HEK293 (cell line): ENCODE measurements around the gene CEP57L1.

Experiments used
- CTCF ChIA-PET: fragments of 350-600 bp; formaldehyde crosslinking; extraction: SDS; loops from one replicate; lab custom pipeline; 2021; ENCODE audit warnings: antibody characterized with exemption; lab: Yijun Ruan, JAX
- POLR2A ChIA-PET: fragments of 300-600 bp; formaldehyde crosslinking; extraction: SDS; loops from one replicate; lab custom pipeline; 2020; ENCODE audit warnings: antibody characterized with exemption, inconsistent platforms; lab: Yijun Ruan, JAX
- H3K27ac ChIP-seq: fragments of 200-500 bp; sonication (Bioruptor generic); 2 replicates; pipeline ENCODE4 v1.5.1; 2014; ENCODE audit warnings: low read depth, low read length, control low read depth, inconsistent platforms; ENCODE audit errors: extremely low read depth
- H3K36me3 ChIP-seq, 2 experiments: fragments of 200-500 bp in 1 of 2; sonication (Bioruptor generic) in 1 of 2; 1 replicate in 1 of 2; 2 replicates in 1 of 2; pipeline ENCODE4 v1.5.1; 2014 to 2017; ENCODE audit warnings: inconsistent platforms in 2 of 2, low read length in 2 of 2; ENCODE audit not compliant: control insufficient read depth in 2 of 2, insufficient read depth in 1 of 2
- H3K4me1 ChIP-seq: fragments of 200-500 bp; sonication (Bioruptor generic); 2 replicates; pipeline ENCODE4 v1.5.1; 2014; ENCODE audit warnings: mild to moderate bottlenecking, low read length, inconsistent platforms; ENCODE audit not compliant: control insufficient read depth, insufficient read depth
- H3K4me3 ChIP-seq: 2 replicates; pipeline ENCODE4 v1.5.1; 2011; ENCODE audit warnings: low read depth, mild to moderate bottlenecking, control low read depth, low read length, moderate library complexity
- H3K9me3 ChIP-seq: fragments of 200-500 bp; sonication (Bioruptor generic); 2 replicates; pipeline ENCODE4 v1.5.1; 2014; ENCODE audit warnings: low read depth, low read length, inconsistent platforms; ENCODE audit not compliant: control insufficient read depth, insufficient read depth
- BCL11B ChIP-seq: fragments of 450-650 bp; formaldehyde crosslinking; IDR thresholded peaks from 2 replicates; pipeline ENCODE4 v1.5.1; 2016; ENCODE audit warnings: low read depth, missing biosample characterization, missing genetic modification characterization
- CTCF ChIP-seq: fragments of 450-650 bp; formaldehyde crosslinking; IDR thresholded peaks from 2 replicates; pipeline ENCODE4 v1.5.1; 2016; ENCODE audit warnings: missing biosample characterization, missing genetic modification characterization
- GLIS2 ChIP-seq: fragments of 450-650 bp; formaldehyde crosslinking; IDR thresholded peaks from 2 replicates; pipeline ENCODE4 v1.5.1; 2016; ENCODE audit warnings: missing biosample characterization, missing genetic modification characterization
- OSR2 ChIP-seq: fragments of 450-650 bp; formaldehyde crosslinking; IDR thresholded peaks from 2 replicates; pipeline ENCODE4 v1.5.1; 2016; ENCODE audit warnings: missing biosample characterization, missing genetic modification characterization
- RBAK ChIP-seq: fragments of 450-650 bp; formaldehyde crosslinking; IDR thresholded peaks from 2 replicates; pipeline ENCODE4 v1.5.1; 2016; ENCODE audit warnings: missing biosample characterization, missing genetic modification characterization
- SALL2 ChIP-seq: fragments of 450-650 bp; formaldehyde crosslinking; IDR thresholded peaks from 2 replicates; pipeline ENCODE4 v1.5.0; 2017; ENCODE audit warnings: missing biosample characterization, mild to moderate bottlenecking, missing genetic modification characterization, borderline replicate concordance
- SCRT2 ChIP-seq: fragments of 450-650 bp; formaldehyde crosslinking; IDR thresholded peaks from 2 replicates; pipeline ENCODE4 v1.5.1; 2016; ENCODE audit warnings: missing biosample characterization, missing genetic modification characterization
- WT1 ChIP-seq: fragments of 450-650 bp; formaldehyde crosslinking; IDR thresholded peaks from 2 replicates; pipeline ENCODE4 v1.5.1; 2016; ENCODE audit warnings: missing biosample characterization, missing genetic modification characterization
- ZBTB21 ChIP-seq: fragments of 450-650 bp; formaldehyde crosslinking; IDR thresholded peaks from 2 replicates; pipeline ENCODE4 v1.5.1; 2017; ENCODE audit warnings: missing biosample characterization, missing genetic modification characterization
- ZBTB8A ChIP-seq: fragments of 450-650 bp; formaldehyde crosslinking; IDR thresholded peaks from 2 replicates; pipeline ENCODE4 v1.5.1; 2016; ENCODE audit warnings: missing biosample characterization, missing genetic modification characterization
- ZFP3 ChIP-seq: fragments of 450-650 bp; formaldehyde crosslinking; IDR thresholded peaks from 2 replicates; pipeline ENCODE4 v1.5.1; 2016; ENCODE audit warnings: low read depth, missing biosample characterization, missing genetic modification characterization
- ZNF112 ChIP-seq: fragments of 450-650 bp; formaldehyde crosslinking; IDR thresholded peaks from 2 replicates; pipeline ENCODE4 v1.5.0; 2017; ENCODE audit warnings: missing biosample characterization, missing genetic modification characterization
- ZNF133 ChIP-seq: fragments of 450-650 bp; formaldehyde crosslinking; IDR thresholded peaks from 2 replicates; pipeline ENCODE4 v1.5.1; 2016; ENCODE audit warnings: missing biosample characterization, missing genetic modification characterization
- ZNF280D ChIP-seq: fragments of 450-650 bp; formaldehyde crosslinking; IDR thresholded peaks from 2 replicates; pipeline ENCODE4 v1.5.1; 2016; ENCODE audit warnings: missing biosample characterization, missing genetic modification characterization
- ZNF514 ChIP-seq: fragments of 450-650 bp; formaldehyde crosslinking; IDR thresholded peaks from 2 replicates; pipeline ENCODE4 v1.5.1; 2016; ENCODE audit warnings: missing biosample characterization, missing genetic modification characterization
- ZNF560 ChIP-seq: fragments of 450-650 bp; formaldehyde crosslinking; IDR thresholded peaks from 2 replicates; pipeline ENCODE4 v1.5.1; 2017; ENCODE audit warnings: missing biosample characterization, missing genetic modification characterization, borderline replicate concordance
- ZNF664 ChIP-seq: fragments of 450-650 bp; formaldehyde crosslinking; IDR thresholded peaks from 2 replicates; pipeline ENCODE4 v1.5.1; 2016; ENCODE audit warnings: missing biosample characterization, missing genetic modification characterization
- ZNF76 ChIP-seq: fragments of 450-650 bp; formaldehyde crosslinking; IDR thresholded peaks from 2 replicates; pipeline ENCODE4; 2016; ENCODE audit warnings: low read depth, missing biosample characterization, missing genetic modification characterization, borderline replicate concordance
- ZNF785 ChIP-seq: fragments of 450-650 bp; formaldehyde crosslinking; IDR thresholded peaks from 2 replicates; pipeline ENCODE4 v1.5.1; 2016; ENCODE audit warnings: missing biosample characterization, missing genetic modification characterization
- ZSCAN16 ChIP-seq: fragments of 450-650 bp; formaldehyde crosslinking; IDR thresholded peaks from 2 replicates; pipeline ENCODE4 v1.5.1; 2016; ENCODE audit warnings: missing biosample characterization, missing genetic modification characterization
- ZSCAN4 ChIP-seq: fragments of 450-650 bp; formaldehyde crosslinking; IDR thresholded peaks from 2 replicates; pipeline ENCODE4 v1.5.1; 2017; ENCODE audit warnings: missing biosample characterization, missing genetic modification characterization

CEP57L1 gene

GRCh38 chr6:109074133-109074415, 21.2 kb upstream of the CEP57L1 start:
- no peak overlapping the region for H3K4me3 ChIP-seq
- no peak overlapping the region for H3K27ac ChIP-seq
- H3K4me1 ChIP-seq, result peaks cover 34% of the 10 kb centered on the region
- no peaks in the 10 kb centered on the region for H3K36me3 ChIP-seq
- TF ChIP-seq ZFP3 (tag by site-specific recombination) (no peak), SCRT2 (tag by site-specific recombination) (no peak), ZNF112 (tag by site-specific recombination) (no peak), WT1 (tag by site-specific recombination) (no peak), ZBTB21 (no peak), ZNF133 (tag by site-specific recombination) (no peak), SALL2 (tag by site-specific recombination) (no peak), ZSCAN16 (no peak), ZNF664 (tag by site-specific recombination) (no peak), ZBTB8A (tag by site-specific recombination) (no peak), ZNF280D (tag by site-specific recombination) (no peak), ZNF76 (no peak), RBAK (tag by site-specific recombination) (no peak), ZSCAN4 (no peak), GLIS2 (tag by site-specific recombination) (no peak), ZNF560 (tag by site-specific recombination) (no peak), CTCF (tag by site-specific recombination) (no peak), BCL11B (tag by site-specific recombination) (no peak), ZNF514 (no peak), ZNF785 (tag by site-specific recombination) (no peak)
- CTCF ChIA-PET, result interaction anchor here (0.6 to 6.7 kb wide), 42 partner anchors 8 to 1136 kb away, joined by 3 to 156 read pairs (median 4); no protein-coding TSS in a partner anchor
- POLR2A ChIA-PET, result interaction anchor here (1.5 kb wide), 1 partner anchor 21 kb away, joined by 6 read pairs; the partner anchor contains the start of genes CEP57L1 and SESN1
- H3K9me3 ChIP-seq, result no peaks in the 10 kb centered on the region

GRCh38 chr6:109075934-109076333, 19.4 kb upstream of the CEP57L1 start:
- H3K4me1 ChIP-seq, result peaks cover 40% of the 10 kb centered on the region
- CTCF ChIA-PET, result interaction anchor here (0.5 to 6.7 kb wide), 12 partner anchors 12 to 543 kb away, joined by 3 to 156 read pairs (median 4); partner anchors contain the start of gene ARMC2
- TF ChIP-seq ZNF76 (no peak), OSR2 (tag by site-specific recombination) (0 out of 2 replicates have a peak, but pooled peaks have one; percentile 19)
- TF ChIP-seq, all 188 proteins: peak for 1
- Histone ChIP-seq H3K36me3 (no peaks in the 10 kb centered on the region), H3K9me3 (no peaks in the 10 kb centered on the region), H3K4me3 (no peak overlapping the region), H3K27ac (no peak overlapping the region)
- POLR2A ChIA-PET, result interaction anchor here (2.0 kb wide), 1 partner anchor 19 kb away, joined by 9 read pairs; the partner anchor contains the start of genes CEP57L1 and SESN1
